Liver (tissue), 9 donors: ENCODE results near the gene MEIS3. TPM values are rescaled to one million over a fixed set of nuclear protein-coding genes. Genes with fewer than 3 reads are reported as not detected.

Experiments
- DNase-seq: peaks from one replicate; pipeline ENCODE4 v3.0.0-alpha.2; 2017; ENCODE audit warnings: low spot score
- H3K27ac ChIP-seq, 2 donors: one replicate each; pipeline ENCODE4 v1.7.0; 2013; ENCODE audit warnings: inconsistent platforms in 2 of 2, low read length in 2 of 2, control low read depth in 1 of 2, low read depth in 1 of 2, mild to moderate bottlenecking in 1 of 2
- H3K27me3 ChIP-seq, 4 donors: one replicate each; pipeline versions ENCODE4 v1.6.1 to v1.7.0; 2013; ENCODE audit warnings: low read length in 3 of 4, inconsistent platforms in 1 of 4, mild to moderate bottlenecking in 1 of 4, moderate library complexity in 1 of 4; ENCODE audit not compliant: control insufficient read depth in 4 of 4, insufficient read depth in 4 of 4
- H3K36me3 ChIP-seq, 4 donors: one replicate each; pipeline versions ENCODE4 v1.6.1 to v1.7.0; 2013; ENCODE audit warnings: low read length in 3 of 4, mild to moderate bottlenecking in 3 of 4, low read depth in 1 of 4, moderate library complexity in 1 of 4; ENCODE audit not compliant: control insufficient read depth in 4 of 4, insufficient read depth in 3 of 4
- H3K4me1 ChIP-seq, 4 donors: one replicate each; pipeline versions ENCODE4 v1.6.1 to v1.7.0; 2013; ENCODE audit warnings: low read length in 3 of 4, mild to moderate bottlenecking in 3 of 4, moderate library complexity in 1 of 4; ENCODE audit not compliant: control insufficient read depth in 4 of 4, insufficient read depth in 4 of 4
- H3K4me3 ChIP-seq, 3 donors: one replicate each; pipeline versions ENCODE4 v1.6.1 to v1.7.0; 2013; ENCODE audit warnings: low read length in 3 of 3, control low read depth in 1 of 3, low read depth in 1 of 3, mild to moderate bottlenecking in 1 of 3
- H3K9ac ChIP-seq, 2 donors: one replicate each; pipeline ENCODE4 v1.7.0; 2013; ENCODE audit warnings: low read length in 2 of 2, mild to moderate bottlenecking in 2 of 2, moderate library complexity in 2 of 2, control low read depth in 1 of 2, low read depth in 1 of 2
- H3K9me3 ChIP-seq, 4 donors: one replicate each; pipeline versions ENCODE4 v1.6.1 to v1.7.0; 2013; ENCODE audit warnings: low read length in 3 of 4; ENCODE audit not compliant: control insufficient read depth in 4 of 4
- HNF4G ChIP-seq: IDR thresholded peaks from 2 replicates; pipeline ENCODE4 v1.6.1; 2016; ENCODE audit warnings: antibody characterized with exemption
- JUND ChIP-seq, 2 donors: IDR thresholded peaks; 2 replicates each; pipeline ENCODE4 v1.6.1; 2016; ENCODE audit warnings: antibody characterized with exemption in 2 of 2
- RAD21 ChIP-seq, 2 donors: IDR thresholded peaks; 2 replicates each; pipeline ENCODE4 v1.6.1; 2016; ENCODE audit warnings: antibody characterized with exemption in 2 of 2, mild to moderate bottlenecking in 2 of 2
- REST ChIP-seq: IDR thresholded peaks from 2 replicates; pipeline ENCODE4 v1.6.1; 2016; ENCODE audit warnings: antibody characterized with exemption, mild to moderate bottlenecking
- RXRA ChIP-seq, 2 donors: IDR thresholded peaks; 2 replicates each; pipeline ENCODE4 v1.6.1; 2017 to 2018; ENCODE audit warnings: antibody characterized with exemption in 2 of 2, mild to moderate bottlenecking in 1 of 2
- SP1 ChIP-seq: IDR thresholded peaks from 2 replicates; pipeline ENCODE4 v1.6.1; 2018; ENCODE audit warnings: antibody characterized with exemption, mild to moderate bottlenecking
- TAF1 ChIP-seq: conservative IDR thresholded peaks from 2 replicates; pipeline ENCODE4 v1.6.1; 2016; ENCODE audit warnings: antibody characterized with exemption, mild to moderate bottlenecking
- WGBS: extraction: QIAGEN DNeasy Blood & Tissue Kit; methylation state at CpG from one replicate; pipeline ENCODE4 v1.1.7; 2013; 5-methylcytosine and 5-hydroxymethylcytosine counted together
- polyA plus RNA-seq, 2 donors: library from polyadenylated mRNA; stranded (reverse) in 1 of 2; unstranded in 1 of 2; fragments of 200-250 nt in 1 of 2; fragments of >200 nt in 1 of 2; fragmentation: Nextera tagmentation in 1 of 2; extraction: Ambion mirVana in 1 of 2; gene quantifications; one replicate each; pipeline versions ENCODE4 v1.2.1 to v1.2.3, GENCODE V29; 2013 to 2015
- total RNA-seq, 2 donors: library from RNA; depleted of rRNA; stranded (reverse); fragments of >200 nt; gene quantifications; one replicate each; pipeline ENCODE4 v1.2.3, GENCODE V29; 2014
- donor health status: healthy.
- donor health status: healthy.
- donor health status: healthy.
- donor health status: healthy.
- donor health status: healthy.

The MEIS3 gene
- total and polyA plus RNA-seq, 4 donors = 0.50 to 1.3 (median 0.89) TPM

GRCh38 chr19:47419789-47420188, 462 bp upstream of the MEIS3 start:
- whole genome bisulfite sequencing = 12% methylated on average over 19 of the region's 19 CpGs
- Histone ChIP-seq H3K4me3 (no peak overlapping the region), H3K27ac (no peak overlapping the region), H3K27me3 (peaks cover 3 to 24% (median 12%) of the 10 kb centered on the region in 4 donors), H3K9me3 (no peaks in the 10 kb centered on the region), H3K4me1 (peaks cover 0 to 6% (median 2%) of the 10 kb centered on the region in 4 donors), H3K9ac (no peak overlapping the region), H3K36me3 (no peaks in the 10 kb centered on the region)
- no peak for DNase-seq
- TF ChIP-seq RAD21 (IDR thresholded peaks at IDR 0.05) (no peak), SP1 (no peak)

GRCh38 chr19:47418692-47419029, 666 bp downstream of the MEIS3 start:
- 5% methylated on average over 9 of the region's 9 CpGs for WGBS
- Histone ChIP-seq H3K27ac (no peak overlapping the region), H3K9ac (no peak overlapping the region)

GRCh38 chr19:47417746-47418691, 1.3 kb downstream of the MEIS3 start:
- WGBS = 8% methylated on average over 34 of the region's 34 CpGs
- Histone ChIP-seq H3K9ac (no peak overlapping the region), H3K27me3 (peaks cover 3 to 24% (median 9%) of the 10 kb centered on the region in 4 donors), H3K9me3 (no peaks in the 10 kb centered on the region), H3K4me3 (no peak overlapping the region), H3K27ac (no peak overlapping the region), H3K4me1 (peaks cover 0 to 6% (median 2%) of the 10 kb centered on the region in 4 donors), H3K36me3 (no peaks in the 10 kb centered on the region)
- TF ChIP-seq RXRA (IDR thresholded peaks at IDR 0.05) (no peak), SP1 (no peak), TAF1 (no peak), JUND (IDR thresholded peaks at IDR 0.05) (no peak), HNF4G (no peak)
- DNase-seq = no peak

More at GRCh38 chr19:47418692-47419029, 666 bp downstream of the MEIS3 start:
- DNase-seq = no peak
- peak overlapping the region in 1 of 3 donors; percentile 34 for H3K4me3 ChIP-seq
- H3K36me3 ChIP-seq = no peaks in the 10 kb centered on the region
- peaks cover 3 to 26% (median 10%) of the 10 kb centered on the region in 4 donors for H3K27me3 ChIP-seq
- TF ChIP-seq REST (no peak), RAD21 (IDR thresholded peaks at IDR 0.05) (no peak)
- no peaks in the 10 kb centered on the region for H3K9me3 ChIP-seq
- H3K4me1 ChIP-seq = peaks cover 0 to 6% (median 2%) of the 10 kb centered on the region in 4 donors
